ENCODE data around the gene POLL. TPM values are rescaled to one million over a fixed set of nuclear protein-coding genes. Genes with fewer than 3 reads are reported as not detected.
A peak's percentile ranks its signal among the peaks of the same experiment; 100 is the strongest.

Gene POLL
- total RNA-seq, 1 experiment from 2014 or later: 32.6 TPM

GRCh38 chr10:101577121-101577871 is 10.8 kb downstream of the POLL start:
- no peak for DNase-seq (ENCODE audit: low read depth)
- in situ Hi-C loops (cut with HindIII; ENCODE audit: low pct_unique_long_range_greater_than_20kb, low sequenced_read_pairs): no loop called here

DNA sequence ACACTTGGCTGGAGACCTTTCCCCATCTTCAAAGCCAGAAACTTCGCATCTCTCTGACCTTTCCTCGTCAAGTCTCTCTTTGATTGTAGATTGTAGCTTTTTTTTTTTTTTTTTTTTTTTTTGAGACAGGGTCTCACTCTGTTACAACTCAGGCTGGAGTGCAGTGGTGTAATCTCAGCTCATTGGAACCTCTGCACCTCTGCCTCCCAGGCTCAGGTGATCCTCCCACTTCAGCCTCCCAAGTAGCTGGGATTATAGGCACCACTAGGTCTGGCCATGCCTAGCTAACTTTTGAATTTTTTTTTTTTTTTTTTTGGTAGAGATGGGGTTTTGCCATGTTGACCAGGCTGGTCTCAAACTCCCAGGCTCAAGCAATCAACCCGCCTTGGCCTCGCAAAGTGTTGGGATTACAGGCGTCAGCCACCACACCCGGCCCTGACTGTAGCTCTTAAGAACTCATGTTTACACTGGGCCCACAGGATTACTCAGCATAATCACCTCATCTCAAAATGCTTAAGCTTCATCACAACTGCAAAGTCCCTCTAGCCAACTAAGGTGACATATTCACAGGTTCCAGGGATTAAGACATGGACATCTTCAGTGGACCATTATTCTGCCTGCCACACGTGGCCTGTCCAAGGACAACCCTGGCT is 11.7 kb downstream of the POLL start:
- in situ Hi-C loops (cut with HindIII; ENCODE audit: low pct_unique_long_range_greater_than_20kb, low sequenced_read_pairs): no loop called here
- DNase-seq (ENCODE audit: low read depth): peak; percentile 22

- in situ Hi-C loops (cut with HindIII; ENCODE audit: low pct_unique_long_range_greater_than_20kb, low sequenced_read_pairs): no loop called here
- DNase-seq (ENCODE audit: low read depth): no peak
Observed at GRCh38 chr10:101575580-101576210, 12.4 kb downstream of the POLL start.

DNA sequence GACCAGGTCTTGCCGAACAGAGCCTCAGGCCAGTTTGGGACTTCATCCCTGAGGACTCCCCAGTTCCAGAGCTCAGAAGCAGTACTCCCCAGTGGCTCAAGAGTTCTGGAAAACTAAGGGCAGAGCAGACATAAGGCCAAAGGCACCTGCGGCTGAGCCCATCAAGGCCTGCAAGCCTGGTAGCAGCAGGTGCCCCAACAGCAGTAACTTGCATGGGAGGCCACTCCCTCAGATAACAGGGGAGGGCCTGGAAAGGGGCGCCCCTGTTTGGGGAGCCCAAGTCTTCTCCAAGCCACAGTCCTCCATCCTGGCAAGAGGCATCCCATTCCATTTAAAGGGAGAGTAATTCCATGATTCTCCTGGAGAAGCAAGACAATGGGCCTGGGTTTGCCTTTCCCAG is 13.0 kb downstream of the POLL start:
- DNase-seq (ENCODE audit: low read depth): no peak
- in situ Hi-C loops (cut with HindIII; ENCODE audit: low pct_unique_long_range_greater_than_20kb, low sequenced_read_pairs): no loop called here

DNA sequence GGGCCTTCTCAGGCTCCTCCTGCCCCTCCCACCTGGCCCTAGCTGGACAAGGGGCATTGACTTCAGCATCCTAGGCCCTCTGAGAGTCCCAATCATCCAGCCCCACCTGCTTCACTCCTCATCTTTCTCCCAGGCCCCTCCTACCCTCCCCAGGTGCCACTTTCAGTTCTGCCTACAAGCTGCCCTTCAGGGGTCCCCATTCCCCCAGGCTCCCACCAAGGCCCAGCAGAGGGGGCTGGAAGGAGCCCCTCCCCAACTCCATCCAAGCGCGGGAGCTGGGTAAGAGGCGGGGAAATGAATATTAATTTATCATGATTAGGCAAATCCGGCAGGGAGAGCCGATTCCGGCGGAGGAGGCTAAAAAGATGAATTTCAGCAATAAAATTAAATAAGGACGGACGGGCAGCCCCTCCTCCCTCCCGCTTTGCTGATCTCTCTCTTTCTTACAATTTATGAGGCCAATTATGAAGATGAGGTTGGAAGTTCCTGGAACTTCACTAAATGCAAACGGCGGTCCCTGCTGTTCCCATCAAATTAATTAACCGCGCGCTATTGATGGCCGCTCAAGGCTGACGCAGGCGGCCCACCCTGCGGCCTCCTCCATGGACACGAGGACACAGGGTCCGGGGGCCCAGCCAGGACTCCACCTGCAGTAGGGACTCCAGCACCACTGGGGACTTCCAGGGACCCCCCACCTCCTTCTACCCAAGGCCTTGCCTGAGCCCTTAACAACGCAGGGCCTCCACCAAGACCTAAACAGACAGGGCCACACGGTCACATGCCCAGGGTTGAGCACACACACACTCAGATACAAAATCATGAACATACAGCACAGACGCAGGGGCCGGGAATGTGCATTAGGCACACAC is 13.9 kb downstream of the POLL start:
- in situ Hi-C loops (cut with HindIII; ENCODE audit: low pct_unique_long_range_greater_than_20kb, low sequenced_read_pairs): no loop called here
- DNase-seq (ENCODE audit: low read depth): no peak

GRCh38 chr10:101572785-101573184 is 15.3 kb downstream of the POLL start:
- in situ Hi-C loops (cut with HindIII; ENCODE audit: low pct_unique_long_range_greater_than_20kb, low sequenced_read_pairs): no loop called here

DNA sequence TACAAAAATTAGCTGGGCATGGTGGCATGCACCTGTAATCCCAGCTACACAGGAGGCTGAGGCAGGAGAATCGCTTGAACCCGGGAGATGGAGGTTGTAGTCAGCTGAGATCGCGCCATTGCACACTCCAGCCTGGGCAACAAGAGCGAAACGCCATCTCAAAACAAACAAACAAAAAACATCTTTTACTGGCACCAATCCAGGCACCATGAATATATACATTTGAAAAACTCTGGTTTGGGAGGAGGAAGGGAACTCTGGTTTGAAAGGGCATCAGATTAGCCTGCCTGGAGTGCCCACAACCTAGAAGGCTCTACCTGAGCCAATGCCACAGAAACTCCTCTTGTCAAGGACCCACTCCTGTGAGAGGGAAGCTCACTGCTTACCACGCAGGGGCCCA is 15.9 kb downstream of the POLL start:
- DNase-seq (ENCODE audit: low read depth): no peak
- in situ Hi-C loops (cut with HindIII; ENCODE audit: low pct_unique_long_range_greater_than_20kb, low sequenced_read_pairs): no loop called here

More at GRCh38 chr10:101572785-101573184, 15.3 kb downstream of the POLL start:
- no peak for DNase-seq (ENCODE audit: low read depth)

GRCh38 chr10:101571271-101571925 is 16.7 kb downstream of the POLL start:
- no peak for DNase-seq (ENCODE audit: low read depth)
- in situ Hi-C loops (cut with HindIII; ENCODE audit: low pct_unique_long_range_greater_than_20kb, low sequenced_read_pairs): no loop called here

DNA sequence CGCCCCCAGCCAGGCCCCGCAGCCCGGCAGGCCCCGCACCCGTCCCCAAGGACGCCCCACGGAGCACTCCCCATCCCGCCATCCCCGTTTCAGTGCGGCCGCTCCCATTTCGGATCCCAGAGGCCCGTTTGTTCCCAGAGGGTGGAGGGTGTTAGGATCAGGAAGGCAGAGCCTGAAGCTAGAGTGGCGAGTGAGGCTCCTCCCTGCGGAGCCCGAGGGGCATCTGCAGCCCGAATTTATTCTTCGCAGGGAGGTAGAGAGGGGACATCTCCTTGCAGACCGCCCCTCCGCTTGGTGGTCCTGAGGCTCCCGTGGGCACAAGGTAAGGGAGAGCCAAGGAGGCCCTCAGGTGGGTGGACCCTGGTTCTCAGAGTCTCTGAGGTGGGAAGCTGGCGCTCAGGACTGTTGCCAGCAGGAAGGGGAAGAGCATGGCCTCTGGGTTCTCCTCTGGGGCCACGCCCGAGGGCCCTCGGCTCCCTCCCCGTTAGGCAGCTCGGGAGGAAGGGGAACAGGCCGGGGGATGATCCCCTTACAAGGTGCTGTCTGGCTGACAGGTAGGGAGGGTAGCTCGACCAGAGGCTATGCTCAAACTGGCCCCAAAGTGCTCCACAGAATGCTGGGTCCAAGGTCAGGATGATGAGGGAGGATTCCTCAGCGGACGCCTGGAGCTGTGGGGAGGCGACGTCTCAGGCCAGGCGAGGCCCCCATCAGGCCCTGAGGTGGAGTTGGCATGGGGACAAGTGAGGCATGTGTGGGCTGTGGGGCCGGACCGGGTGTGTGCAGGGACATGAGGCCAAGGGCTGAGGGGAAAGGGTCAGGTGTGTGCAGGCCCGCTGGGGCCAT is 17.4 kb downstream of the POLL start:
- DNase-seq (ENCODE audit: low read depth): peak; percentile 25
- in situ Hi-C loops (cut with HindIII; ENCODE audit: low pct_unique_long_range_greater_than_20kb, low sequenced_read_pairs): no loop called here

DNA sequence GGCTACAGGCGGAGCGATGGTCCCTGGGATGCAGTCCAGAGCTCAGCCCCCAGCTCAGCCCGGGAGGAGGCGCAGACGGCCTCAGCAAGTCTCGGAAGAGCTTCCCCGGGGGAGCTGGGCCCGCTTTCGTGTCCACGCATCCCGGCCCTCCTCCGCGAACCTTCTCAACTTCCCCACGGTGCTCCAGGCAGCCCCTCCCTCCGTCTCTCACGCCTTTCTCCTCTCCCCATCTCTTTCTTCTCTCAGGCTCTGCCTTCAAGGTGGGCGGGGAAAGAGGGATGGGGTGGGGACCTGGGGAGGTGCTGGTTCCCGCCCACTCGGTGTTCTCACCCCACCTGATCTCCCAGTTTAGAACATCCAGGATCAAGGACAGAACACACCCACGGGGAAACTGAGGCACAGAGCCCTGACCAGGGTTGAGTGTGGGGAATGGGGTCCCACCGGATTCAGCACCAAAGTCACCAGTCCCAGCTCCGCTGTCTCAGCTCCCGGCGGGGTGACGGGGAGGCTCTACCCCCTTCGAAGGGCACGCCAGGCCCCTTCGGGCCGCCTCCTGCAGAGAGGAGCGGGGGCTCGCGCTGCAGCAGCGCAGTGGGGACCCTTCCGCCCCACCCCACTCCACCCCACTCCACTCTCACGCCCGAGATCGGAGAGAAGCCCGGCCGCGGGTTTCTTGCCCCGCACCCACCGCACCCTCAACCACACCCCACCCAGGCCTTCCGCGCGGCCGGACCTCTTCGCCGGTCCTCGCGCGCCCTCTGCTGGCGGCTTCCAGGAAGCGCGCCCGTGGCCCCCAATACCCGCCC is 18.2 kb downstream of the POLL start:
- in situ Hi-C loops (cut with HindIII; ENCODE audit: low pct_unique_long_range_greater_than_20kb, low sequenced_read_pairs): no loop called here

GRCh38 chr10:101569323-101569621 is 18.8 kb downstream of the POLL start:
- in situ Hi-C loops (cut with HindIII; ENCODE audit: low pct_unique_long_range_greater_than_20kb, low sequenced_read_pairs): no loop called here
- no peak for DNase-seq (ENCODE audit: low read depth)

More for the DNA sequence above, 18.2 kb downstream of the POLL start:
- DNase-seq (ENCODE audit: low read depth): peak; percentile 66

GRCh38 chr10:101568054-101568745 is 19.9 kb downstream of the POLL start:
- no peak for DNase-seq (ENCODE audit: low read depth)
- in situ Hi-C loops (cut with HindIII; ENCODE audit: low pct_unique_long_range_greater_than_20kb, low sequenced_read_pairs): no loop called here

GRCh38 chr10:101567165-101568006 is 20.7 kb downstream of the POLL start:
- DNase-seq (ENCODE audit: low read depth): no peak
- in situ Hi-C loops (cut with HindIII; ENCODE audit: low pct_unique_long_range_greater_than_20kb, low sequenced_read_pairs): no loop called here

GRCh38 chr10:101566333-101567164 is 21.5 kb downstream of the POLL start:
- DNase-seq (ENCODE audit: low read depth): no peak
- in situ Hi-C loops (cut with HindIII; ENCODE audit: low pct_unique_long_range_greater_than_20kb, low sequenced_read_pairs): no loop called here

DNA sequence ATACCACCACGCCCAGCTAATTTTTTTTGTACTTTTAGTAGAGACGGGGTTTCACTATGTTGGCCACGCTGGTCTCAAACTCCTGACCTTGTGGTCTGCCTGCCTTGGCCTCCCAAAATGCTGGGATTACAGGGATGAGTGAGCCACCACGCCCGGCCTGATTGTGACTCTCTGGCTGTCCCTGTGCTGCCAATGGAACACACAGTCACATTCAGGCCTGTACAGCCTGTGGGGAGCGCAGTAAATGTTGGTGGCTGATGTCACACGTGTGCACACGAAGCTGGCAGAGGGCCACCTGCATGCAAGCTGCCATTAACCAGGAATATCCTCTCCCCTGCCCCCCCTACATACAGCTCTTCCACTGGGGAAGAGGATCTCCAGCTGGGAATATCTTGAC is 22.1 kb downstream of the POLL start:
- in situ Hi-C loops (cut with HindIII; ENCODE audit: low pct_unique_long_range_greater_than_20kb, low sequenced_read_pairs): no loop called here

More for the DNA sequence above, 22.1 kb downstream of the POLL start:
- DNase-seq (ENCODE audit: low read depth): no peak
